CD8-positive, alpha-beta memory T cell (primary cell): Measurements from ENCODE around the gene TMA7. TPM values are rescaled to one million over a fixed set of nuclear protein-coding genes. Genes with fewer than 3 reads are reported as not detected.
A peak's percentile ranks its signal among the peaks of the same experiment; 100 is the strongest.
"Not testable (repeated sequence)": the region's sequence is repeated elsewhere in the genome, so short reads cannot be mapped to it uniquely, and the experiment has no call there.

Experiments
- CTCF ChIA-PET: fragments of 350-600 bp; sonication (Branson Sonifier 250); formaldehyde crosslinking; loops from one replicate; lab custom pipeline; 2021; ENCODE audit warnings: antibody characterized with exemption; lab: Charles Lee
- POLR2A ChIA-PET: fragments of 350-600 bp; sonication (Branson Sonifier 250); formaldehyde crosslinking; loops from one replicate; lab custom pipeline; 2021; ENCODE audit warnings: antibody characterized with exemption; lab: Charles Lee
- DNase-seq, 5 donors: peaks; one replicate each; pipeline versions ENCODE4 v3.0.0 to v3.0.0-alpha.2; 2020 to 2022; ENCODE audit warnings: mixed read lengths in 1 of 5
- H3K27ac ChIP-seq: one replicate; pipeline ENCODE4 v1.7.0; 2013; ENCODE audit warnings: low read depth, mild to moderate bottlenecking, low read length, moderate library complexity
- H3K27me3 ChIP-seq: 2 replicates; pipeline ENCODE4 v1.7.0; 2013; ENCODE audit warnings: low read length, mild to moderate bottlenecking; ENCODE audit not compliant: insufficient read depth, poor library complexity, severe bottlenecking
- H3K36me3 ChIP-seq: 2 replicates; pipeline ENCODE4 v1.7.0; 2013; ENCODE audit warnings: mild to moderate bottlenecking, low read length, moderate library complexity; ENCODE audit not compliant: insufficient read depth
- H3K4me1 ChIP-seq: 2 replicates; pipeline ENCODE4 v1.7.0; 2013; ENCODE audit warnings: mild to moderate bottlenecking, low read length, moderate library complexity; ENCODE audit not compliant: insufficient read depth
- H3K4me3 ChIP-seq: 2 replicates; pipeline ENCODE4 v1.7.0; 2013; ENCODE audit warnings: mild to moderate bottlenecking, low read length
- H3K9me3 ChIP-seq: 2 replicates; pipeline ENCODE4 v1.7.0; 2013; ENCODE audit warnings: mild to moderate bottlenecking, low read length
- H3K27ac Mint-ChIP-seq, 8 donors: one replicate each; pipeline ENCODE4 v1.8.0; 2020 to 2021; ENCODE audit warnings: mixed read lengths in 8 of 8, mild to moderate bottlenecking in 6 of 8, inconsistent platforms in 3 of 8, moderate library complexity in 3 of 8
- H3K27me3 Mint-ChIP-seq, 2 donors: one replicate each; pipeline ENCODE4 v1.8.0; 2020 to 2021; ENCODE audit warnings: mixed read lengths in 2 of 2, mild to moderate bottlenecking in 1 of 2, moderate library complexity in 1 of 2
- H3K36me3 Mint-ChIP-seq, 3 donors: one replicate each; pipeline ENCODE4 v1.8.0; 2020 to 2021; ENCODE audit warnings: mixed read lengths in 3 of 3, inconsistent platforms in 1 of 3, mild to moderate bottlenecking in 1 of 3
- H3K4me1 Mint-ChIP-seq, 3 donors: one replicate each; pipeline ENCODE4 v1.8.0; 2020 to 2021; ENCODE audit warnings: mixed read lengths in 3 of 3, inconsistent platforms in 1 of 3, mild to moderate bottlenecking in 1 of 3
- H3K4me3 Mint-ChIP-seq, 7 donors: one replicate each; pipeline ENCODE4 v1.8.0; 2020 to 2021; ENCODE audit warnings: mixed read lengths in 7 of 7, mild to moderate bottlenecking in 6 of 7, moderate library complexity in 4 of 7, inconsistent platforms in 2 of 7
- H3K9me3 Mint-ChIP-seq, 5 donors: one replicate each; pipeline ENCODE4 v1.8.0; 2020 to 2022; ENCODE audit warnings: mixed read lengths in 5 of 5, mild to moderate bottlenecking in 3 of 5, moderate library complexity in 2 of 5, inconsistent platforms in 1 of 5
- polyA plus RNA-seq: library from polyadenylated mRNA; unstranded; fragments of 300-500 nt; fragmentation: Illumina TruSeq; gene quantifications from one replicate; pipeline ENCODE4 v1.2.3, GENCODE V29; 2021
- total RNA-seq, 2 experiments: library from RNA; stranded (reverse); gene quantifications; one replicate each; pipeline ENCODE4 v1.2.3, GENCODE V29; 2021

The TMA7 gene
- total and polyA plus RNA-seq, 3 experiments from 2014 or later: 420 to 826 (median 494) TPM

DNA sequence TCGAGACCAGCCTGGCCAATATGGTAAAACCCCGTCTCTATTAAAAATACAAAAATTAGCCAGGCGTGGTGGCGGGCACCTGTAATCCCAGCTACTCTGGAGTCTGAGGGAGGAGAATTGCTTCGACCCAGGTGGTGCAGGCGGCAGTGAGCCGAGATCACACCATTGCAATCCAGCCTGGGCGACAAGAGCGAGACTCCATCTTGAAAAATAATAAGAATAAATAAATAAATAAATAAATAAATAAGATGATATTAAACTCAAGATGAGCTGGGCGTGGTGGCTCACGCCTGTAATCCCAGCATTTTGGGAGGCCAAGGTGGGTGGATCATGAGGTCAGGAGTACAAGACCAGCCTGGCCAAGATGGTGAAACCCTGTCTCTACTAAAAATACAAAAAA is 40.8 kb downstream of the TMA7 start:
- not testable (repeated sequence) for H3K9me3 ChIP-seq, H3K27me3 ChIP-seq, DNase-seq, H3K4me3 Mint-ChIP-seq, H3K36me3 ChIP-seq, H3K36me3 Mint-ChIP-seq, H3K27ac ChIP-seq, H3K27me3 Mint-ChIP-seq, H3K9me3 Mint-ChIP-seq, H3K4me3 ChIP-seq, H3K27ac Mint-ChIP-seq
- POLR2A ChIA-PET: interaction anchor here (0.6 kb wide), 1 partner anchor 38 kb away, joined by 6 read pairs; no protein-coding TSS in a partner anchor
- peaks cover 30 to 43% (median 34%) of the 10 kb centered on the region in 3 donors for H3K4me1 Mint-ChIP-seq
- CTCF ChIA-PET: interaction anchor here (3.9 kb wide), 1 partner anchor 45 kb away, joined by 17 read pairs; no protein-coding TSS in a partner anchor
- peaks cover 30% of the 10 kb centered on the region for H3K4me1 ChIP-seq

DNA sequence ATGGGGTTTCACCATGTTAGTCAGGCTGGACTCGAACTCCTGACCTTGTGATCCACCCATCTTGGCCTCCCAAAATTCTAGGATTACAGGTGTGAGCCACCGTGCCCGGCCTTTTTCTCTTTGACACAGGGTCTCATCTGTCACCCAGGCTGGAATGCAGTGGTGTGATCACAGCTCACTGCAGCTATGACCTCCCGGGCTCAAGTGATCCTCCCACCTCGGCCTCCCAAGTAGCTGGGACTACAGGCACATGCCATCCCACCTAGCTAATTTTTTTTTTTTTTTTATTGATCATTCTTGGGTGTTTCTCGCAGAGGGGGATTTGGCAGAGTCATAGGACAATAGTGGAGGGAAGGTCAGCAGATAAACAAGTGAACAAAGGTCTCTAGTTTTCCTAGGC is 42.8 kb downstream of the TMA7 start:
- POLR2A ChIA-PET: interaction anchor here (0.7 kb wide), 1 partner anchor 1858 kb away, joined by 4 read pairs; the partner anchor contains the start of gene RASSF1

DNA sequence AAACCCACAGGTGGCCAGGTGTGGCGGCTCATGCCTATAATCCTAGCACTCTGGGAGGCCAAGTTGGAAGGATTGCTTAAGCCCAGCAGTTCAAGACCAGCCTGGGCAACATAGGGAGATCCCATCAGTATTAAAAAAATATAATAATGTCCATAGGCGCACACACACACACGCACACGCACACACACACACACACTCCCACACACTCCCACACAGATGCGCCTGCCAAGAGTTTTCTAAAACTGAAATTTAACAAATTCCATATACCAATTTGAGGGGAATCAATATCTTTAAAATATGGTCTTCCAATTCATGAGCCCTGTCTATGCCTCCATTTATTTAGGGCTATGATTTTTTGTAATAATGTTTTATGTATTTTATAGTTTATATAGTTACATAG is 46.9 kb downstream of the TMA7 start:
- H3K27me3 Mint-ChIP-seq: no peaks in the 10 kb centered on the region
- H3K27ac Mint-ChIP-seq: no peak overlapping the region
- no peak overlapping the region for H3K4me3 ChIP-seq
- POLR2A ChIA-PET: no interaction called here
- no peak overlapping the region for H3K27ac ChIP-seq
- no peaks in the 10 kb centered on the region for H3K9me3 ChIP-seq
- CTCF ChIA-PET: no interaction called here
- H3K36me3 Mint-ChIP-seq: peaks cover 0 to 2% (median 0%) of the 10 kb centered on the region in 3 donors
- no peak for DNase-seq
- peaks cover 0 to 1% (median 0%) of the 10 kb centered on the region in 3 donors for H3K4me1 Mint-ChIP-seq
- H3K36me3 ChIP-seq: no peaks in the 10 kb centered on the region
- H3K27me3 ChIP-seq: no peaks in the 10 kb centered on the region
- no peaks in the 10 kb centered on the region for H3K9me3 Mint-ChIP-seq
- no peak overlapping the region for H3K4me3 Mint-ChIP-seq
- no peaks in the 10 kb centered on the region for H3K4me1 ChIP-seq

More for the DNA sequence above, 42.8 kb downstream of the TMA7 start:
- not testable (repeated sequence) for H3K36me3 Mint-ChIP-seq, H3K27ac ChIP-seq, H3K4me3 ChIP-seq, H3K27me3 Mint-ChIP-seq, H3K4me3 Mint-ChIP-seq, DNase-seq, H3K9me3 ChIP-seq, H3K9me3 Mint-ChIP-seq, H3K36me3 ChIP-seq, H3K27me3 ChIP-seq, H3K27ac Mint-ChIP-seq
- peaks cover 24% of the 10 kb centered on the region for H3K4me1 ChIP-seq
- CTCF ChIA-PET: interaction anchor here (1.1 to 1.6 kb wide), 2 partner anchors 22 to 47 kb away, joined by 4 to 6 read pairs; partner anchors contain the start of gene SHISA5
- peaks cover 21 to 24% (median 24%) of the 10 kb centered on the region in 3 donors for H3K4me1 Mint-ChIP-seq

DNA sequence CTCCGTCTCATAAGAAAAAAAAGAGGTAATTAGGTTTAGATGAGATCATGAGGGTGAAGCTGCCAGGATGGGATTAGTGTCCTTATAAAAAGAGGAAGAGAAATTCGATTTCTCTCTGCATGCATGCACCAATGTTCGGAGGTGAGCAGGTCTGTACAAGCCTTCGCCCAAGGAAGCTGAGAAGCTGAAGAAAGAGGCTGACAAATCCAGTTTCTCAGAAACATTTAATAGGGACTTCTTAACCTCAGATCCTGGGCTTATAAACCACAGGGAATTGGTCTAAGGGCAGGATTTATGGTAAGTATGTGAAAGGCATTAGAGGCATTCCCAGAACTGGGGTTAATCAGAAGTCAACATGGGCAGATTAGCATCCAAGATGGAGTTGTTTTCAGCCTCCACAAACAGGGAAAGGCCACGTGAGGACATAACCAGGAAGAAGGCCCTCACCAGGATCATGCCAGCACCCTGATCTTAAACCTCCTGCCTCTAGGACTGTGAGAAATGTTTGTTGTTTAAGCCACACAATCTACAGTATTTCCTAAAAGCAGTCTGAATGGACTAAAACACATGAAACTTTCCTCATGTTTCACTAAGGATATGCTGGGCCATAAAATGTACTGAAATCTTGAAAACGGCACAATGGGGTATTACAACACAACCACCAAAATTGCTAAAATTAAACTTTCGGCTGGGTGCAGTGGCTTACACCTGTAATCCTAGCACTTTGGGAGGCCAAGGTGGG is 52.6 kb downstream of the TMA7 start:
- Mint-ChIP-seq H3K36me3 (peaks cover 1 to 19% (median 4%) of the 10 kb centered on the region in 3 donors), H3K27me3 (no peaks in the 10 kb centered on the region), H3K4me1 (peaks cover 0 to 4% (median 0%) of the 10 kb centered on the region in 3 donors), H3K27ac (peak overlapping the region in 1 of 8 donors; percentile 12), H3K4me3 (no peak overlapping the region), H3K9me3 (no peaks in the 10 kb centered on the region)
- Histone ChIP-seq H3K27me3 (no peaks in the 10 kb centered on the region), H3K4me1 (no peaks in the 10 kb centered on the region), H3K4me3 (no peak overlapping the region), H3K36me3 (no peaks in the 10 kb centered on the region), H3K27ac (no peak overlapping the region), H3K9me3 (no peaks in the 10 kb centered on the region)
- DNase-seq: no peak
- POLR2A ChIA-PET: no interaction called here
- CTCF ChIA-PET: interaction anchor here (1.3 kb wide), 1 partner anchor 15 kb away, joined by 4 read pairs; no protein-coding TSS in a partner anchor

DNA sequence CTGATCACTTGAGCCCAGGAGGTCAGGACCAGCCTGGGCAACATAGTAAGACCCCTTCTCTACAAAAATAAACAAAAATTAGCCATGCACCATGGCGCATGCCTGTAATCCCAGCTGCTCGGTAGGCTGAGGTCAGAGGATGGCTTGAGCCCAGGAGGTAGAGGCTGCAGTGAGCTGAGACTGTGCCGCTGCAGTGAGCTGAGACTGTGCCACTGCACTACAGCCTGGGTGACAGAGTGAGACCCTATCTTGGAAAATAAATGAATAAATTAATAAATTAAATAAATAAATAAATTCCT is 53.1 kb downstream of the TMA7 start:
- Mint-ChIP-seq H3K4me3 (no peak overlapping the region), H3K27ac (no peak overlapping the region), H3K4me1 (peaks cover 0 to 3% (median 0%) of the 10 kb centered on the region in 3 donors), H3K27me3 (no peaks in the 10 kb centered on the region), H3K36me3 (peaks cover 3 to 25% (median 4%) of the 10 kb centered on the region in 3 donors), H3K9me3 (no peaks in the 10 kb centered on the region)
- no peaks in the 10 kb centered on the region for H3K36me3 ChIP-seq
- no peak overlapping the region for H3K4me3 ChIP-seq
- H3K27ac ChIP-seq: no peak overlapping the region
- H3K27me3 ChIP-seq: no peaks in the 10 kb centered on the region
- ChIA-PET CTCF (interaction anchor here (1.3 kb wide), 1 partner anchor 14 kb away, joined by 4 read pairs; no protein-coding TSS in a partner anchor), POLR2A (no interaction called here)
- H3K4me1 ChIP-seq: no peaks in the 10 kb centered on the region
- no peaks in the 10 kb centered on the region for H3K9me3 ChIP-seq
- no peak for DNase-seq

Other genes with a start within 250 kb of the TMA7 start
- gene CAMP, start 216.8 kb upstream of the TMA7 start, total RNA-seq: not detected
- gene CAMP, start 216.8 kb upstream of the TMA7 start, polyA plus RNA-seq: not detected
- gene ZNF589, start 199.2 kb upstream of the TMA7 start, total RNA-seq: 10 to 100 TPM; 21.8 to 21.9 TPM
- gene ZNF589, start 199.2 kb upstream of the TMA7 start, polyA plus RNA-seq: 7.3 TPM
- 10 to 100 TPM; 37.5 to 40.9 TPM for gene NME6, start 138.9 kb upstream of the TMA7 start, total RNA-seq
- 69.3 TPM for gene NME6, start 138.9 kb upstream of the TMA7 start, polyA plus RNA-seq
- not detected for gene SPINK8, start 106.6 kb upstream of the TMA7 start, total RNA-seq
- gene SPINK8, start 106.6 kb upstream of the TMA7 start, polyA plus RNA-seq: not detected
- gene FBXW12, start 68.0 kb upstream of the TMA7 start, total RNA-seq: not detected
- gene FBXW12, start 68.0 kb upstream of the TMA7 start, polyA plus RNA-seq: not detected
- 1 to 10 TPM; 3.1 to 5.5 TPM for gene PLXNB1, start 10.2 kb upstream of the TMA7 start, total RNA-seq
- 0.30 TPM for gene PLXNB1, start 10.2 kb upstream of the TMA7 start, polyA plus RNA-seq
- 10 to 100 TPM; 24.2 to 26.0 TPM for gene CCDC51, start 138 bp upstream of the TMA7 start, total RNA-seq
- gene CCDC51, start 138 bp upstream of the TMA7 start, polyA plus RNA-seq: 11.3 TPM
- gene ATRIP, start 6.5 kb downstream of the TMA7 start, total RNA-seq: 10 to 100 TPM; 22.1 to 22.8 TPM
- gene ATRIP, start 6.5 kb downstream of the TMA7 start, polyA plus RNA-seq: 13.4 TPM
- 100 to 1,000 TPM; 102 TPM for gene SHISA5, start 63.9 kb downstream of the TMA7 start, total RNA-seq
- gene SHISA5, start 63.9 kb downstream of the TMA7 start, polyA plus RNA-seq: 470 TPM
- gene PFKFB4, start 116.5 kb downstream of the TMA7 start, total RNA-seq: 1 to 10 TPM; 1.8 to 2.2 TPM
- 1.3 TPM for gene PFKFB4, start 116.5 kb downstream of the TMA7 start, polyA plus RNA-seq
- gene UCN2, start 123.5 kb downstream of the TMA7 start, total RNA-seq: not detected
- not detected for gene UCN2, start 123.5 kb downstream of the TMA7 start, polyA plus RNA-seq
- gene COL7A1, start 155.1 kb downstream of the TMA7 start, total RNA-seq: under 1 TPM; 0.59 to 0.93 TPM
- gene COL7A1, start 155.1 kb downstream of the TMA7 start, polyA plus RNA-seq: not detected
- 100 to 1,000 TPM; 244 to 245 TPM for gene UQCRC1, start 169.4 kb downstream of the TMA7 start, total RNA-seq
- gene UQCRC1, start 169.4 kb downstream of the TMA7 start, polyA plus RNA-seq: 172 TPM
- not detected for gene TMEM89, start 181.5 kb downstream of the TMA7 start, total RNA-seq
- not detected for gene TMEM89, start 181.5 kb downstream of the TMA7 start, polyA plus RNA-seq
- 10 to 100 TPM; 26.4 to 28.6 TPM for gene SLC26A6, start 195.2 kb downstream of the TMA7 start, total RNA-seq
- gene SLC26A6, start 195.2 kb downstream of the TMA7 start, polyA plus RNA-seq: 4.9 TPM
- gene CELSR3, start 222.6 kb downstream of the TMA7 start, total RNA-seq: 10 to 100 TPM; 19.3 TPM
- gene CELSR3, start 222.6 kb downstream of the TMA7 start, polyA plus RNA-seq: 0.41 TPM
- 10 to 100 TPM; 29.2 to 30.2 TPM for gene NCKIPSD, start 245.7 kb downstream of the TMA7 start, total RNA-seq
- 11.0 TPM for gene NCKIPSD, start 245.7 kb downstream of the TMA7 start, polyA plus RNA-seq